ENCODE data around the gene PLEKHM2.

DNA sequence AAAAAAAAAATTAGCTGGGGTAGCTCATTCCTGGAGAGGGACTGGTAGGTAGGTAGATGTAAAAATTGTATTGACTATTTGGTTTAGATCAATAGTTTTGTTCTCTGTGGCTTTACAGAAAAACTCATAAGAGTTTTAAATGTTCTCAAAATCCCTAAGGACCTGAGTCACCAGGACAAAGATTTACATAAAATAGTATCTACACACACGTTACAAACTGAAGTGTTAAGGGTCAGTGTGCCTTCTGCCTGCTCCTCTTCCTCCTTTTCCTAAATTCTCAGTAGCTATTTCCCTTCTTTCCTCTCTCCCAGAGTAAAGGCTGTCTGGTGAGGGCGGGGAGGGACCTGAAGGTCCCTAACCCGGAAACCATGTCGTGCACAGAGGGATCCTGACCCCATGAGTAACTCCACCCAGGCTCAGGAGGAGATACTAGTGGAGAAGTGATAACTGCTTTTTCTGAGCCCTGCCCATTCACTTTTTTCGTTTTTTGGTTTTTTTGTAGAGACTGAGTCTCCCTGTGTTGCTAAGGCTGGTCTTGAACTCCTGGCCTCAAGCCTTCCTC is 8.1 kb downstream of the PLEKHM2 start:
- TF ChIP-seq, protein P1, sequence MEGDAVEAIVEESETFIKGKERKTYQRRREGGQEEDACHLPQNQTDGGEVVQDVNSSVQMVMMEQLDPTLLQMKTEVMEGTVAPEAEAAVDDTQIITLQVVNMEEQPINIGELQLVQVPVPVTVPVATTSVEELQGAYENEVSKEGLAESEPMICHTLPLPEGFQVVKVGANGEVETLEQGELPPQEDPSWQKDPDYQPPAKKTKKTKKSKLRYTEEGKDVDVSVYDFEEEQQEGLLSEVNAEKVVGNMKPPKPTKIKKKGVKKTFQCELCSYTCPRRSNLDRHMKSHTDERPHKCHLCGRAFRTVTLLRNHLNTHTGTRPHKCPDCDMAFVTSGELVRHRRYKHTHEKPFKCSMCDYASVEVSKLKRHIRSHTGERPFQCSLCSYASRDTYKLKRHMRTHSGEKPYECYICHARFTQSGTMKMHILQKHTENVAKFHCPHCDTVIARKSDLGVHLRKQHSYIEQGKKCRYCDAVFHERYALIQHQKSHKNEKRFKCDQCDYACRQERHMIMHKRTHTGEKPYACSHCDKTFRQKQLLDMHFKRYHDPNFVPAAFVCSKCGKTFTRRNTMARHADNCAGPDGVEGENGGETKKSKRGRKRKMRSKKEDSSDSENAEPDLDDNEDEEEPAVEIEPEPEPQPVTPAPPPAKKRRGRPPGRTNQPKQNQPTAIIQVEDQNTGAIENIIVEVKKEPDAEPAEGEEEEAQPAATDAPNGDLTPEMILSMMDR (IDR thresholded peaks at IDR 0.05), result no peak
- TF ChIP-seq POLR2A (IDR thresholded peaks at IDR 0.05) (no peak), EP300 (IDR thresholded peaks at IDR 0.05) (no peak)

Data from ovary (tissue), 3 donors.